Measurements from ENCODE around the gene TM6SF1.

TM6SF1 gene

GRCh38 chr15:83094583-83094982 lies 12.9 kb upstream of the TM6SF1 start:
- peaks cover 7% of the 10 kb centered on the region for H3K4me1 ChIP-seq (ENCODE audit: insufficient read depth, low read length, severe bottlenecking)
- no peak overlapping the region for H3K9ac ChIP-seq (ENCODE audit: low read length)
- H3K9me2 ChIP-seq (ENCODE audit: low read depth, low read length): no peaks in the 10 kb centered on the region
- no peaks in the 10 kb centered on the region for H4K20me1 ChIP-seq (ENCODE audit: insufficient read depth, low read length)
- no peak overlapping the region for H3K4me3 ChIP-seq (ENCODE audit: low read depth, low read length, poor library complexity, severe bottlenecking)
- H3K9me3 ChIP-seq (ENCODE audit: low read length): no peaks in the 10 kb centered on the region
- H3K79me2 ChIP-seq (ENCODE audit: insufficient read depth, low read length): no peaks in the 10 kb centered on the region
- no peaks in the 10 kb centered on the region for H3F3A ChIP-seq (ENCODE audit: insufficient read depth, low read length)
- H3K27me3 ChIP-seq (ENCODE audit: insufficient read depth, low read length): no peaks in the 10 kb centered on the region
- no peak overlapping the region for H3K4me2 ChIP-seq (ENCODE audit: low read length)
- TF ChIP-seq CTCF (IDR thresholded peaks at IDR 0.05; ENCODE audit: low read length) (no peak), EZH2 (IDR thresholded peaks at IDR 0.05; ENCODE audit: borderline replicate concordance, low read length) (no peak)
- no peaks in the 10 kb centered on the region for H3K36me3 ChIP-seq (ENCODE audit: insufficient read depth, low read length)
- H2AFZ ChIP-seq (ENCODE audit: low read length): no peak overlapping the region
- no peak overlapping the region for H3K27ac ChIP-seq (ENCODE audit: low read depth, low read length, poor library complexity, severe bottlenecking)

- H3K27me3 ChIP-seq (ENCODE audit: insufficient read depth, low read length): no peaks in the 10 kb centered on the region
- H3K27ac ChIP-seq (ENCODE audit: low read depth, low read length, poor library complexity, severe bottlenecking): no peak overlapping the region
- H4K20me1 ChIP-seq (ENCODE audit: insufficient read depth, low read length): no peaks in the 10 kb centered on the region
- H3K36me3 ChIP-seq (ENCODE audit: insufficient read depth, low read length): no peaks in the 10 kb centered on the region
- no peak overlapping the region for H3K4me3 ChIP-seq (ENCODE audit: low read depth, low read length, poor library complexity, severe bottlenecking)
- H3K9me2 ChIP-seq (ENCODE audit: low read depth, low read length): no peaks in the 10 kb centered on the region
- H3K4me2 ChIP-seq (ENCODE audit: low read length): no peak overlapping the region
- no peak for TF ChIP-seq CTCF (IDR thresholded peaks at IDR 0.05; ENCODE audit: low read length)
- TF ChIP-seq EZH2 (IDR thresholded peaks at IDR 0.05; ENCODE audit: borderline replicate concordance, low read length): no peak
- H3K79me2 ChIP-seq (ENCODE audit: insufficient read depth, low read length): no peaks in the 10 kb centered on the region
- H3F3A ChIP-seq (ENCODE audit: insufficient read depth, low read length): no peaks in the 10 kb centered on the region
- H3K9me3 ChIP-seq (ENCODE audit: low read length): no peaks in the 10 kb centered on the region
- no peak overlapping the region for H2AFZ ChIP-seq (ENCODE audit: low read length)
- no peak overlapping the region for H3K9ac ChIP-seq (ENCODE audit: low read length)
- no peaks in the 10 kb centered on the region for H3K4me1 ChIP-seq (ENCODE audit: insufficient read depth, low read length, severe bottlenecking)
Measured at GRCh38 chr15:83098079-83098478, 9.4 kb upstream of the TM6SF1 start.

- H3K9me2 ChIP-seq (ENCODE audit: low read depth, low read length): no peaks in the 10 kb centered on the region
- H3K9ac ChIP-seq (ENCODE audit: low read length): no peak overlapping the region
- H3F3A ChIP-seq (ENCODE audit: insufficient read depth, low read length): no peaks in the 10 kb centered on the region
- no peak overlapping the region for H3K4me3 ChIP-seq (ENCODE audit: low read depth, low read length, poor library complexity, severe bottlenecking)
- no peaks in the 10 kb centered on the region for H3K36me3 ChIP-seq (ENCODE audit: insufficient read depth, low read length)
- H3K27ac ChIP-seq (ENCODE audit: low read depth, low read length, poor library complexity, severe bottlenecking): no peak overlapping the region
- H2AFZ ChIP-seq (ENCODE audit: low read length): no peak overlapping the region
- H3K4me1 ChIP-seq (ENCODE audit: insufficient read depth, low read length, severe bottlenecking): no peaks in the 10 kb centered on the region
- no peak for TF ChIP-seq EZH2 (IDR thresholded peaks at IDR 0.05; ENCODE audit: borderline replicate concordance, low read length)
- TF ChIP-seq CTCF (IDR thresholded peaks at IDR 0.05; ENCODE audit: low read length): no peak
- no peak overlapping the region for H3K4me2 ChIP-seq (ENCODE audit: low read length)
- H3K9me3 ChIP-seq (ENCODE audit: low read length): no peaks in the 10 kb centered on the region
- no peaks in the 10 kb centered on the region for H3K27me3 ChIP-seq (ENCODE audit: insufficient read depth, low read length)
- H3K79me2 ChIP-seq (ENCODE audit: insufficient read depth, low read length): no peaks in the 10 kb centered on the region
- no peaks in the 10 kb centered on the region for H4K20me1 ChIP-seq (ENCODE audit: insufficient read depth, low read length)
Measured at GRCh38 chr15:83099290-83099689, 8.2 kb upstream of the TM6SF1 start.
